Vagina (tissue), 2 donors: ENCODE results near the gene SMC4. TPM values are rescaled to one million over a fixed set of nuclear protein-coding genes. Genes with fewer than 3 reads are reported as not detected.

Source experiments
- DNase-seq, 2 donors: peaks; one replicate each; pipeline ENCODE4 v3.0.0-alpha.2; 2017; ENCODE audit errors: extremely low spot score in 2 of 2
- H3K27ac ChIP-seq: fragments of 200-600 bp; sonication (generic); one replicate; pipeline ENCODE4 v1.5.1; 2019
- H3K27me3 ChIP-seq: fragments of 200-600 bp; sonication (generic); one replicate; pipeline ENCODE4 v1.5.1; 2019
- H3K36me3 ChIP-seq, 2 donors: fragments of 200-600 bp; sonication (generic); one replicate each; pipeline ENCODE4 v1.5.1; 2017 to 2019
- H3K4me1 ChIP-seq: fragments of 200-600 bp; sonication (generic); one replicate; pipeline ENCODE4 v1.5.1; 2019
- H3K4me3 ChIP-seq, 2 donors: fragments of 200-600 bp; sonication (generic); 1 replicate in 1 of 2; 2 replicates in 1 of 2; pipeline ENCODE4 v1.5.1; 2016 to 2019
- H3K9me3 ChIP-seq: fragments of 200-600 bp; sonication (generic); one replicate; pipeline ENCODE4 v1.5.1; 2019
- CTCF ChIP-seq, 3 experiments: fragments of 450-650 bp in 2 of 3; fragments of 200-600 bp in 1 of 3; sonication (generic) in 1 of 3; IDR thresholded peaks; one replicate each; pipeline ENCODE4 v1.5.1; 2017 to 2019; ENCODE audit warnings: antibody characterized with exemption in 3 of 3, mild to moderate bottlenecking in 2 of 3, moderate library complexity in 2 of 3
- POLR2A ChIP-seq, 2 donors: fragments of 450-650 bp; IDR thresholded peaks; one replicate each; pipeline ENCODE4 v1.6.1; 2017; ENCODE audit warnings: antibody characterized with exemption in 2 of 2, mild to moderate bottlenecking in 2 of 2, moderate library complexity in 2 of 2
- POLR2AphosphoS5 ChIP-seq, 2 donors: sonication (generic); formaldehyde crosslinking; IDR thresholded peaks; one replicate each; pipeline ENCODE4 v1.9.0; 2017; ENCODE audit warnings: antibody characterized with exemption in 2 of 2, mild to moderate bottlenecking in 2 of 2, low read depth in 1 of 2; ENCODE audit not compliant: insufficient read depth in 1 of 2
- intact Hi-C: fragments of 100-400 bp; cut with DNase I; formaldehyde crosslinking; loops from one replicate; pipeline ENCODE4 v1.15.1; 2023
- total RNA-seq: library from RNA; depleted of rRNA; stranded (reverse); fragments of >200 nt; gene quantifications from one replicate; pipeline ENCODE4 v1.2.3, GENCODE V29; 2016

SMC4 gene
- total RNA-seq, 1 donor from 2014 or later = 41.5 TPM

DNA sequence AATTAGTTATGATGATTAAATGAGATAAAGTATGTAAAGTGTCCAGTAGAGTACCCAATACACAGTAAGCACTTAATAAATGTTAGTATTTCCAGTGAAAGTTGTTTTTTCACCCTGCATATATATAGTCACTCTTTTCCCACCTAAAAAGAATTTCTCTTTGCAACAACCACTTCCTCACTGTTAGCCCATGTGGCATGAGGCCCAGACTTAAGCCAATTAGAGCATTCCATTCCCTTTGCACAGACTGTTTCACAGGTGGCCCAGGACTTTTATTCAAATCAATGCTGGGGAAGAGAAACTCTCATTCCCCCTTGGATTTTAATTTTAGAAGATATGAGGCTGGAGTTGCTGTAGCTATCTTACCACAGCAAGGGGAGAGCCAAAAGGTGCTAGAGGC lies 4.2 kb upstream of the SMC4 start:
- no peak for TF ChIP-seq POLR2A (IDR thresholded peaks at IDR 0.05)
- no peak for TF ChIP-seq POLR2AphosphoS5 (IDR thresholded peaks at IDR 0.05; ENCODE audit: insufficient read depth in 1 of 2, low read depth in 1 of 2)
- TF ChIP-seq CTCF (IDR thresholded peaks at IDR 0.05) = no peak
- Histone ChIP-seq H3K27ac (no peak overlapping the region), H3K36me3 (no peaks in the 10 kb centered on the region), H3K4me1 (peaks cover 15% of the 10 kb centered on the region), H3K9me3 (no peaks in the 10 kb centered on the region), H3K4me3 (no peak overlapping the region), H3K27me3 (no peaks in the 10 kb centered on the region)
- intact Hi-C loops = no loop called here
- no peak for DNase-seq

DNA sequence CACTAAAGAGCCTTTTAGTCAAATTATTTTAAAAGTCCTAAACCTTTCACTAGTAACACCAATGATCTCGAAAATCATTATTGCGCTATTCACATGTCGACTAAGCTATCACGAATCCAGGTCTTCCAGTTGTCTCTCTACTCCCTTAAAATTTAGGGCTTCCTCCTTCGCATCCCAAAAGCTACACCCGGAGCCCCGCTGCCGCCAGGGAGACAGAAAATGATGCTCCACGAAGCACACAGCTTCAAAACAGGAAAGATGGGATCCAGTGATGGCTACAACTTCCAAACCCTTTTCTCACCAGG lies 678 bp upstream of the SMC4 start:
- Histone ChIP-seq H3K9me3 (no peaks in the 10 kb centered on the region), H3K27me3 (no peaks in the 10 kb centered on the region), H3K4me1 (peaks cover 35% of the 10 kb centered on the region), H3K36me3 (no peaks in the 10 kb centered on the region), H3K4me3 (peak overlapping the region; percentile 78 to 91), H3K27ac (peak overlapping the region; percentile 97)
- no peak for TF ChIP-seq CTCF (IDR thresholded peaks at IDR 0.05)
- TF ChIP-seq POLR2A (IDR thresholded peaks at IDR 0.05) = no peak
- TF ChIP-seq POLR2AphosphoS5 (IDR thresholded peaks at IDR 0.05; ENCODE audit: insufficient read depth in 1 of 2, low read depth in 1 of 2) = no peak
- no peak for DNase-seq
- intact Hi-C loops = no loop called here

DNA sequence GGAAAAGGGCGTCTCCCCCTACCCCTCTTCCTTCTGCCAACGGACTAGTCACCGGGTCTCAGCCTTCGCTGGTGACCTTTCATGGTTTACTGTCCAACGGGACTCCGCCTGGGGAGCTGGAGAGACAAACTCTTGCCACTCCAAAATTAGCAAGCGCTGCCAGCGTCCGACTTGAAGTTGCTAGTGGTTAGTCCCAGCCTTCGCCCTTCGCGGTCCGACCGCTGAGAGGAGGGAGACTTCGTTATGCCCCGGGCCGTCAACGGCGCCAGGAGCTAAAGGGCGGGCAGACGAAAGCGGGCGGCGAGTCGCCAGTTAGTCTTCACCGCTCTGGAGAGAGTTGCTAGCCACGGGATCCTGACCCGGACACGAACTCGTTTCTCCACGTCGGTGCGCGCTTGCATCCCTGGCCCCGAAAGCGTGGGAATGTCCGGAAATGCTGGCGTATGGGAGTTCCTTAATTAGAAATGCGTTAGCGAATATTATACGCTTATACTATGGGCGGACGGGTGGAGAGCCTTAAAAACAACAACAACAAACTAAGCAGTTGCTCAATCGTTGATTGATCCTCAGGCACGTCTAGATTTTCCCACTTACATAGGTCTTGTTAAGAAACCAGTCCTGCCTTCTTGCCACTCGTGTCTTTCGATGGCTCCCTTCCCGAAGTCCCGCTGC lies 716 bp downstream of the SMC4 start:
- Histone ChIP-seq H3K27me3 (no peaks in the 10 kb centered on the region), H3K4me1 (peaks cover 35% of the 10 kb centered on the region), H3K36me3 (no peaks in the 10 kb centered on the region), H3K9me3 (no peaks in the 10 kb centered on the region), H3K27ac (peak overlapping the region; percentile 97), H3K4me3 (peak overlapping the region; percentile 78 to 91)
- DNase-seq = peak in 1 of 2 donors; percentile 88
- intact Hi-C loops = no loop called here
- TF ChIP-seq POLR2AphosphoS5 (IDR thresholded peaks at IDR 0.05; ENCODE audit: insufficient read depth in 1 of 2, low read depth in 1 of 2) (no peak), CTCF (IDR thresholded peaks at IDR 0.05) (no peak), POLR2A (IDR thresholded peaks at IDR 0.05) (no peak)

GRCh38 chr3:160400702-160401150 lies 1.3 kb downstream of the SMC4 start:
- Histone ChIP-seq H3K9me3 (no peaks in the 10 kb centered on the region), H3K27ac (peak overlapping the region; percentile 97), H3K27me3 (no peaks in the 10 kb centered on the region), H3K36me3 (no peaks in the 10 kb centered on the region), H3K4me1 (peaks cover 35% of the 10 kb centered on the region), H3K4me3 (peak overlapping the region; percentile 78 to 91)
- intact Hi-C loops = no loop called here
- no peak for TF ChIP-seq POLR2A (IDR thresholded peaks at IDR 0.05)
- TF ChIP-seq CTCF (IDR thresholded peaks at IDR 0.05) = no peak
- no peak for TF ChIP-seq POLR2AphosphoS5 (IDR thresholded peaks at IDR 0.05; ENCODE audit: insufficient read depth in 1 of 2, low read depth in 1 of 2)
- DNase-seq = no peak

DNA sequence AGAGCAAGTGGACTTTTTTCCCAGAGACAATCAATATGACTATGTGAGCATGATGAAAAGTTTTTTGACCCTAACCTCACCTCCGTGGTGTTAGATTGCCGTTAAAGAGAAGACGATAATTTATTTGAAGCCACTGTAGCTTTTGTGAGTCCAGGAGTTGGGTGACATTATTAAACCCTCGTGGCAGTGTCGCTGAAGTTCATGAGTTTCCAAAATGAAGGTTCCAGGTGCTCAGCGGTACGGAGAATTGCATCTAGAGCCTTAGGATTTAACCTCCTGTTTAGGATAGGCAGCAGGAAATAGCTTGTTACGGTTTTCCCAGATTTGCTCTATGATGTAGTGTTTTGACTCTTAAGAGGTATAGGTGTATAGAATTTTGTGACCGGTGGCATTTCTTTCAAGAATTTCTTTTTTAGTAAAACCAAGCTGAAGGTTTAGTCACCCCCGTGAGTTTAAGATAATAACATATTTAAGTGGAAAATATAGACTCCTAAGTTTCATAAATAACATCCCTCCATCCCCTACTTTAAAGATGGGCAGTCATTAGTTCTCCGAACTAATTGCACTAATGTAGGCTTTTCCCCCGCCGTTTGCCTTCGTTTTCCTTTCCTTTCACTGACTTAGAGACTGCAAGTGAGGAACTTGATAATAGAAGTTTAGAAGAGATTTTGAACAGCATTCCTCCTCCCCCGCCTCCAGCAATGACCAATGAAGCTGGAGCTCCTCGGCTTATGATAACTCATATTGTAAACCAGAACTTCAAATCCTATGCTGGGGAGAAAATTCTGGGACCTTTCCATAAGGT lies 2.0 kb downstream of the SMC4 start:
- intact Hi-C loops = no loop called here
- Histone ChIP-seq H3K27ac (peak overlapping the region; percentile 97), H3K27me3 (no peaks in the 10 kb centered on the region), H3K4me3 (peak overlapping the region; percentile 78 to 91), H3K9me3 (no peaks in the 10 kb centered on the region), H3K36me3 (no peaks in the 10 kb centered on the region), H3K4me1 (peaks cover 35% of the 10 kb centered on the region)
- TF ChIP-seq POLR2AphosphoS5 (IDR thresholded peaks at IDR 0.05; ENCODE audit: insufficient read depth in 1 of 2, low read depth in 1 of 2) (no peak), CTCF (IDR thresholded peaks at IDR 0.05) (no peak), POLR2A (IDR thresholded peaks at IDR 0.05) (no peak)
- DNase-seq = no peak
